ENCODE results near the gene COX8A.

The COX8A gene

GRCh38 chr11:64010783-64011182 is 36.4 kb downstream of the COX8A start:
- H3K4me2 ChIP-seq (ENCODE audit: low read length): no peak overlapping the region
- H3K9me3 ChIP-seq (ENCODE audit: low read length): 0 out of 2 replicates have a peak, but pooled peaks cover 3% of the 10 kb centered on the region
- peaks cover 9% of the 10 kb centered on the region; the same call in 1 of the 2 replicates for H3K27me3 ChIP-seq (ENCODE audit: insufficient read depth, low read length)
- no peaks in the 10 kb centered on the region for H3K79me2 ChIP-seq (ENCODE audit: insufficient read depth, low read length)
- TF ChIP-seq EZH2 (IDR thresholded peaks at IDR 0.05; ENCODE audit: borderline replicate concordance, low read length) (no peak), CTCF (IDR thresholded peaks at IDR 0.05; ENCODE audit: low read length) (no peak)
- no peaks in the 10 kb centered on the region for H4K20me1 ChIP-seq (ENCODE audit: insufficient read depth, low read length)
- no peak overlapping the region for H3K9ac ChIP-seq (ENCODE audit: low read length)
- H3F3A ChIP-seq (ENCODE audit: insufficient read depth, low read length): no peaks in the 10 kb centered on the region
- H3K4me1 ChIP-seq (ENCODE audit: insufficient read depth, low read length, severe bottlenecking): no peaks in the 10 kb centered on the region
- no peak overlapping the region for H3K4me3 ChIP-seq (ENCODE audit: low read depth, low read length, poor library complexity, severe bottlenecking)
- no peak overlapping the region for H3K27ac ChIP-seq (ENCODE audit: low read depth, low read length, poor library complexity, severe bottlenecking)
- H3K36me3 ChIP-seq (ENCODE audit: insufficient read depth, low read length): no peaks in the 10 kb centered on the region
- H2AFZ ChIP-seq (ENCODE audit: low read length): no peak overlapping the region
- no peaks in the 10 kb centered on the region for H3K9me2 ChIP-seq (ENCODE audit: low read depth, low read length)

GRCh38 chr11:64011371-64011770 is 37.0 kb downstream of the COX8A start:
- Histone ChIP-seq H3K79me2 (ENCODE audit: insufficient read depth, low read length) (no peaks in the 10 kb centered on the region), H3K9me2 (ENCODE audit: low read depth, low read length) (no peaks in the 10 kb centered on the region), H2AFZ (ENCODE audit: low read length) (no peak overlapping the region), H3K9me3 (ENCODE audit: low read length) (0 out of 2 replicates have a peak, but pooled peaks cover 3% of the 10 kb centered on the region), H3K9ac (ENCODE audit: low read length) (no peak overlapping the region), H3K4me3 (ENCODE audit: low read depth, low read length, poor library complexity, severe bottlenecking) (no peak overlapping the region), H3F3A (ENCODE audit: insufficient read depth, low read length) (no peaks in the 10 kb centered on the region), H3K27ac (ENCODE audit: low read depth, low read length, poor library complexity, severe bottlenecking) (no peak overlapping the region), H3K4me1 (ENCODE audit: insufficient read depth, low read length, severe bottlenecking) (no peaks in the 10 kb centered on the region), H3K27me3 (ENCODE audit: insufficient read depth, low read length) (peaks cover 9% of the 10 kb centered on the region; the same call in 1 of the 2 replicates), H3K36me3 (ENCODE audit: insufficient read depth, low read length) (no peaks in the 10 kb centered on the region), H3K4me2 (ENCODE audit: low read length) (no peak overlapping the region), H4K20me1 (ENCODE audit: insufficient read depth, low read length) (no peaks in the 10 kb centered on the region)
- TF ChIP-seq CTCF (IDR thresholded peaks at IDR 0.05; ENCODE audit: low read length): no peak
- no peak for TF ChIP-seq EZH2 (IDR thresholded peaks at IDR 0.05; ENCODE audit: borderline replicate concordance, low read length)

- no peaks in the 10 kb centered on the region for H3K79me2 ChIP-seq (ENCODE audit: insufficient read depth, low read length)
- H3K9ac ChIP-seq (ENCODE audit: low read length): no peak overlapping the region
- no peak overlapping the region for H2AFZ ChIP-seq (ENCODE audit: low read length)
- H3K36me3 ChIP-seq (ENCODE audit: insufficient read depth, low read length): no peaks in the 10 kb centered on the region
- H3K9me3 ChIP-seq (ENCODE audit: low read length): 0 out of 2 replicates have a peak, but pooled peaks cover 3% of the 10 kb centered on the region
- no peak overlapping the region for H3K27ac ChIP-seq (ENCODE audit: low read depth, low read length, poor library complexity, severe bottlenecking)
- no peak overlapping the region for H3K4me2 ChIP-seq (ENCODE audit: low read length)
- TF ChIP-seq EZH2 (IDR thresholded peaks at IDR 0.05; ENCODE audit: borderline replicate concordance, low read length) (no peak), CTCF (IDR thresholded peaks at IDR 0.05; ENCODE audit: low read length) (no peak)
- H3K27me3 ChIP-seq (ENCODE audit: insufficient read depth, low read length): peaks cover 4% of the 10 kb centered on the region; the same call in 1 of the 2 replicates
- H3K4me1 ChIP-seq (ENCODE audit: insufficient read depth, low read length, severe bottlenecking): no peaks in the 10 kb centered on the region
- H3K9me2 ChIP-seq (ENCODE audit: low read depth, low read length): no peaks in the 10 kb centered on the region
- H3K4me3 ChIP-seq (ENCODE audit: low read depth, low read length, poor library complexity, severe bottlenecking): no peak overlapping the region
- H3F3A ChIP-seq (ENCODE audit: insufficient read depth, low read length): no peaks in the 10 kb centered on the region
- no peaks in the 10 kb centered on the region for H4K20me1 ChIP-seq (ENCODE audit: insufficient read depth, low read length)
These were observed 38.9 kb downstream of the COX8A start for GRCh38 chr11:64013141-64013896.

Data from OCI-LY1 (cell line).